ENCODE measurements around the gene TICAM2. TPM values are rescaled to one million over a fixed set of nuclear protein-coding genes. Genes with fewer than 3 reads are reported as not detected.

The TICAM2 gene
- total and polyA plus RNA-seq, 9 of the 15 experiments (the other 6 are each of a cell fraction or from before 2014, with no cell fraction given), result 0.15 to 1.8 (median 0.98) TPM

DNA sequence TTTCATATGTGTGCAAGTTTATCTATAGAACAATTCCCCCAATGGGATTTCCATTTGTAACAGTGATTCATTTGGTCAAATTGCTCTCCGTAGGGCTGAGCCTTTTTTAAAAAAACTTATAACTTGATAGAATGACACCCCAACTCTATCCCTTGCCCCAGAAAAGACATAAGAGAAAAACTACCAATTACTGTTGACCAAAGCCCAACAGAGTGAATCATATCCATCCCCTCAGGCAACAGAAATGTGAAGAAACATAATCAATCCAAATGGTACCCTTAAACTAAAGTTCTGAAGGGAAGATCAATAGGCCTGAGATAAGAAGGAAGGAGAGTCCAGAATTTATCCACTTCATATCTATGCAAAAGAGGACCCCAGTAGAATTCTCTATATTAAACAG is 17.8 kb downstream of the TICAM2 start:
- in situ Hi-C loops (cut with MboI), result loop anchor here (25.0 kb wide), 1 partner anchor 1897 kb away; no protein-coding TSS in a partner anchor
- no peak for DNase-seq (ENCODE audit: extremely low read depth in 1 of 4, low spot score in 3 of 4)
- Histone ChIP-seq H3K4me1 (replicated peaks in 1 of 2; ENCODE audit: control insufficient read depth in 2 of 2, insufficient read depth in 2 of 2, low read length in 2 of 2) (no peaks in the 10 kb centered on the region), H3K9me1 (ENCODE audit: control insufficient read depth, insufficient read depth, low read length) (no peaks in the 10 kb centered on the region), H3K27me3 (ENCODE audit: control insufficient read depth in 2 of 2, insufficient read depth in 2 of 2, low read length in 2 of 2) (no peaks in the 10 kb centered on the region), H2AFZ (ENCODE audit: low read depth, low read length) (no peak overlapping the region), H3K9me3 (replicated peaks; ENCODE audit: control insufficient read depth, insufficient read depth, low read depth, low read length) (no peaks in the 10 kb centered on the region), H3K27ac (ENCODE audit: extremely low read depth, low read depth, low read length) (no peak overlapping the region), H3K36me3 (ENCODE audit: control insufficient read depth, insufficient read depth, low read length) (no peaks in the 10 kb centered on the region), H3K79me2 (ENCODE audit: control insufficient read depth, insufficient read depth, low read length) (no peaks in the 10 kb centered on the region), H3K9ac (ENCODE audit: insufficient read depth in 1 of 2, low read depth in 2 of 2, low read length in 2 of 2) (no peak overlapping the region), H3K4me3 (no peak overlapping the region), H4K20me1 (replicated peaks; ENCODE audit: control insufficient read depth, insufficient read depth, low read length) (no peaks in the 10 kb centered on the region), H3K4me2 (ENCODE audit: insufficient read depth, low read length) (no peak overlapping the region)
- POLR2A ChIA-PET, result no interaction called here
- no peak for ATAC-seq
- intact Hi-C loops (cut with micrococcal nuclease), result loop anchor here (10.0 kb wide), 1 partner anchor 1970 kb away; no protein-coding TSS in a partner anchor
- no peak for FAIRE-seq
- no TSS peak for BruUV-seq (replicated peaks)
- 13% methylated on average over 1 of the region's 1 CpG for WGBS (ENCODE audit: insufficient coverage, low coverage, missing lambda C conversion rate)
- CTCF ChIA-PET (ENCODE audit: low intra/inter-chr PET ratio), result no interaction called here
- TF ChIP-seq, protein P1, sequence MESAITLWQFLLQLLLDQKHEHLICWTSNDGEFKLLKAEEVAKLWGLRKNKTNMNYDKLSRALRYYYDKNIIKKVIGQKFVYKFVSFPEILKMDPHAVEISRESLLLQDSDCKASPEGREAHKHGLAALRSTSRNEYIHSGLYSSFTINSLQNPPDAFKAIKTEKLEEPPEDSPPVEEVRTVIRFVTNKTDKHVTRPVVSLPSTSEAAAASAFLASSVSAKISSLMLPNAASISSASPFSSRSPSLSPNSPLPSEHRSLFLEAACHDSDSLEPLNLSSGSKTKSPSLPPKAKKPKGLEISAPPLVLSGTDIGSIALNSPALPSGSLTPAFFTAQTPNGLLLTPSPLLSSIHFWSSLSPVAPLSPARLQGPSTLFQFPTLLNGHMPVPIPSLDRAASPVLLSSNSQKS (CRISPR knock-in tag; IDR thresholded peaks at IDR 0.05), result no peak
- TF ChIP-seq ZNF561 (CRISPR knock-in tag; conservative IDR thresholded peaks at IDR 0.05) (no peak), ATF1 (CRISPR knock-in tag; IDR thresholded peaks at IDR 0.05) (no peak), ATF1 (tag; IDR thresholded peaks at IDR 0.05) (no peak), DIDO1 (tag; IDR thresholded peaks at IDR 0.05; ENCODE audit: low read depth) (no peak), SMAD1 (IDR thresholded peaks at IDR 0.05; ENCODE audit: low read depth, low read length, partially characterized antibody) (no peak)
- TF ChIP-seq, protein P2, sequence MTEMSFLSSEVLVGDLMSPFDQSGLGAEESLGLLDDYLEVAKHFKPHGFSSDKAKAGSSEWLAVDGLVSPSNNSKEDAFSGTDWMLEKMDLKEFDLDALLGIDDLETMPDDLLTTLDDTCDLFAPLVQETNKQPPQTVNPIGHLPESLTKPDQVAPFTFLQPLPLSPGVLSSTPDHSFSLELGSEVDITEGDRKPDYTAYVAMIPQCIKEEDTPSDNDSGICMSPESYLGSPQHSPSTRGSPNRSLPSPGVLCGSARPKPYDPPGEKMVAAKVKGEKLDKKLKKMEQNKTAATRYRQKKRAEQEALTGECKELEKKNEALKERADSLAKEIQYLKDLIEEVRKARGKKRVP (CRISPR knock-in tag; IDR thresholded peaks at IDR 0.05), result no peak
